ENCODE measurements around the gene NR3C1.

- no peak for TF ChIP-seq CTCF (IDR thresholded peaks at IDR 0.05 in 2 of 3, conservative IDR thresholded peaks at IDR 0.05 in 1 of 3; ENCODE audit: borderline replicate concordance in 1 of 3, insufficient read depth in 1 of 3, low read depth in 2 of 3, low read length in 2 of 3)
- no peak for TF ChIP-seq CEBPB (IDR thresholded peaks at IDR 0.05; ENCODE audit: low read depth)
- TF ChIP-seq ZNF274 (IDR thresholded peaks at IDR 0.05; ENCODE audit: low read depth, low read length), result no peak
- no peak for TF ChIP-seq POLR2AphosphoS5 (IDR thresholded peaks at IDR 0.05; ENCODE audit: low read depth, low read length)
- no peak for TF ChIP-seq SRF (IDR thresholded peaks at IDR 0.05; ENCODE audit: low read depth)
- no peak for TF ChIP-seq SP1 (IDR thresholded peaks at IDR 0.05; ENCODE audit: low read depth)
These were observed 223 bp downstream of the NR3C1 start for GRCh38 chr5:143403334-143403592.

All from HCT116 (cell line).